ENCODE measurements around the gene IQCK.

DNA sequence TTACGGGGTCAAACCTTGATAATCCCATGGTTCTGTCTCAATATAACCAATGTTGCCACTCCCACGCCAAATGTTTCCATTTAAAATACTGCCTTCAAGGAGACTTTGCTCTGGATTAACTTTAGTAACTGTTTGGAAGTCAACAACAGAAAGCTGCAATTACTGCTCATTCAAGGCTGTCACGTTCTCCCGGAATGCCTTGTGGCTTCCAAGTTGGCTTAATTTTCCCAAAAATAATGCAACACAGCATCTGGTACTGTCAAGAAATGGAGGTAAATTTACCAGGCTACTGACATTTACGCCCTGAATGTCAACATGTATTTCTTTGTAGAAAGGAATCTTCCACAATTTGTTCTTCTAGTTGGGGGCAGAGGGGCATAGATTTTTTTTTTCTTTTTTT is 128.4 kb downstream of the IQCK start:
- TF ChIP-seq CTCF (IDR thresholded peaks at IDR 0.05; ENCODE audit: extremely low read depth in 1 of 2, insufficient read depth in 1 of 2, low read depth in 1 of 2, low read length in 2 of 2) (no peak), POLR2A (IDR thresholded peaks at IDR 0.05; ENCODE audit: low read depth, low read length) (no peak), EZH2 (IDR thresholded peaks at IDR 0.05; ENCODE audit: borderline replicate concordance, low read depth, low read length, severe bottlenecking) (no peak), MYC (IDR thresholded peaks at IDR 0.05; ENCODE audit: low read depth, low read length) (no peak), GATA2 (IDR thresholded peaks at IDR 0.05; ENCODE audit: insufficient read depth, insufficient read length, low read depth, low read length) (no peak), POLR2AphosphoS5 (IDR thresholded peaks at IDR 0.05; ENCODE audit: insufficient read depth, low read depth, low read length) (no peak), FOS (IDR thresholded peaks at IDR 0.05; ENCODE audit: borderline replicate concordance, insufficient read depth, low read length) (no peak), MAX (IDR thresholded peaks at IDR 0.05; ENCODE audit: insufficient read depth, insufficient read length) (no peak)

Measured in endothelial cell of umbilical vein (primary cell).